GM18517 (cell line): ENCODE data around the gene HYI.

Experiments
- ATAC-seq: cut with Tn5 transposase; IDR thresholded peaks from one replicate; pipeline ENCODE4 v1.9.1; 2021; ENCODE audit warnings: mild to moderate bottlenecking, moderate library complexity; ENCODE audit not compliant: unreplicated experiment

The HYI gene

DNA sequence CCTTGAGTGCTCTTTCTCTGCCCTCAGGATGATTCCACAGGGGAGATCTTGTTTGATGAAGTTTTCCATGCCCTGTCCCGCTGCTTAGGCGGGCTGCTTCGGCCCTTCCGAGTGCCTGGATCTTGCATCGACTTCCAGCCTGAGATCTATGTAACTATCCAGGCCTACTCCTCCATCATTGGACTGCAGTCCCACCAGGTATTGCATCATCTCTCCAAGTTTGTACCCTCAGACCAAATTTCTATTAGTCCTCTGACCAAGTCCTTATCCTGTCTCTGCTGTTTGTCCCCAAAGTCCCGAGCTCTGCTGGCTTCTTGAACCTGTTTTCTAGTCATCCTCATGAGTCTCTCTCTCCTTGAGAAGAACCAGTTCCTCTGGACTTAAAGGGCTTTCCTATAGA, 49.4 kb downstream of the HYI start:
- ATAC-seq: no peak

DNA sequence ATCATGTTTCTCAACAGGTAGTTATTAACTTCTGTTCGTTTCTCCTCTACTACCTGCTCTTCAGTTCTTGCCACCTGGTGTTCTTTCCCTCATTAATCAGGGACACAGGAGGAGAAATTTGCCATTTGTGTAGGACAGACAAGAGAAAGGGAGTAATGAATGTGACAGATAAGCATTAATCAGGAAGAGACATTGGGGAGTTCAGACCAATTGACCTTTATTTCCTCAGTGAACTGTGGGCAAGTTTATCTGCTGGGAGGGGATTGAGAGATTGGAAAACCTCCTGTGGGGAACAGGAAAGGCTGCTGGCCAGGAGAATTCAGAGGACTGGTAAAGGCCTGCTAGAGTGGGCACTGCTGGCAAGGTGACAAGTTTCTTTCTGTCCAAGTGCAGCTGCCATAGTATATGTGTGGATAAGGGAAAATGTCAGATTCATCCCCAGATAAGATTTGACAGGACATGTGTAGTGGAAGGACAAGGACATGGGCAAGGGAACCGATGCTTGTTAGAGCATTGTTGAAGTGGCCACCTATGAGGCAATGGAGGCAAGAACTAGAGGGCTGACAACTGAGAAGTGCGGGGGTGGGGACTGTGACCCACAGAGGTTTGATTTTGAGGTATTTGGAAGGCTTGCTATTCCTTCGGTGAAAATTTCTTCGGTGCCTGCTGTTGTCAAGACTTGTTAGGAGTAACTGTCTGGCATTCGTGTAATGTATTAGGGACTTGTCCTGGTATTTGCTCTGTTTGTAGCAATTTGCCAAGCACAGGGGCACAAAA, 51.5 kb downstream of the HYI start:
- no peak for ATAC-seq
